C4-2B (cell line): Measurements from ENCODE around the gene OTOGL.

ENCODE experiments used
- CTCF ChIP-seq: fragments of 450-650 bp; conservative IDR thresholded peaks from 2 replicates; pipeline ENCODE4 v1.5.1; 2017; ENCODE audit warnings: mild to moderate bottlenecking
- ZFX ChIP-seq: fragments of 450-650 bp; IDR thresholded peaks from 2 replicates; pipeline ENCODE4 v1.6.1; 2017

- TF ChIP-seq CTCF (no peak), ZFX (no peak)
Measured at GRCh38 chr12:80364056-80364455, 264.7 kb downstream of the OTOGL start.
